Measurements from ENCODE around the gene ISOC2. TPM values are rescaled to one million over a fixed set of nuclear protein-coding genes. Genes with fewer than 3 reads are reported as not detected.

The ISOC2 gene
- total RNA-seq, 1 experiment from 2014 or later = 72.2 TPM

DNA sequence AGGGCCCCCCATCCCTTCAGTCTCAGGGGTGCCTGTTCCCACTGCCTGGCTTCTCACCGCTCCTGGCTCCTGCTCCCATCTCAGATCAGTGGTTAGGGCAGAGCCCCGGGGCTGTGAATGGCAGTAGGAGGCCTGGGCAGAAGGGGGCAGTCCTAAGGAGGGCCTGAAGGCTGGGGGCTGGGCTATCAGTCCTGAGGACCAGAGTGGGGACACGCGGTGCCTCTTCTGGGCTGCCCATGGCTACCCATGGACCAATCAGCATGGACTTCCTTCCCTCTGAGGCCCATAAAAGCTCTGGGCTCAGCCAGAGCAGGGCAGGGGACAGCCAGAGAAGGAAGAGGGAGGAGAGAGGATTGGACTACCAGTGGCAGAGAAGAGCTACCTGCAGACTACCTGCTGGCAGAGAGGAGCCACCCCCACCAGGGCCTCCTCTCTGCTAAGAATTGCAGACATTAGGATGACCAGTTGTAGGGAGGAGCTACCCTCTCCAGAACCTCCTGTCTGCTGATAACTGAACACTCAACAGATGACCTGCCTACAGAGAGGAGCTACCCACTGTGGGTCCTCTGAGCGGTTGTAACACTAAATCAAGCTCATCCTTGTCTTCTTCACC is 41.7 kb downstream of the ISOC2 start:
- no peak overlapping the region for H2AK5ac ChIP-seq (ENCODE audit: insufficient read length, low read length)
- no peak overlapping the region for H3T11ph ChIP-seq (ENCODE audit: low read length)
- H3K79me1 ChIP-seq (ENCODE audit: insufficient read depth, low read depth, low read length, poor library complexity, severe bottlenecking) = no peaks in the 10 kb centered on the region
- H3K4me3 Mint-ChIP-seq = no peak overlapping the region
- H3K23ac ChIP-seq (ENCODE audit: insufficient read length, low read depth, low read length) = no peak overlapping the region
- H3K27ac Mint-ChIP-seq = no peak overlapping the region
- H3K4me2 ChIP-seq (ENCODE audit: insufficient read depth, insufficient read length, low read length) = no peak overlapping the region
- H3K4me1 ChIP-seq (ENCODE audit: insufficient read depth, low read length) = peaks cover 3% of the 10 kb centered on the region
- H3K9me3 ChIP-seq (ENCODE audit: control insufficient read depth, low read depth, low read length) = no peaks in the 10 kb centered on the region
- H3K4ac ChIP-seq (ENCODE audit: low read depth, low read length) = no peak overlapping the region
- WGBS (ENCODE audit: extremely low coverage, insufficient read length, low lambda C conversion rate) = no CpG with 5 or more reads among the region's 5 CpGs
- no peaks in the 10 kb centered on the region for H3K36me3 Mint-ChIP-seq (ENCODE audit: insufficient read depth in 1 of 3, low read depth in 3 of 3)
- H4K8ac ChIP-seq (replicated peaks; ENCODE audit: insufficient read length, low read depth, low read length) = no peak overlapping the region
- no peak overlapping the region for H2BK5ac ChIP-seq (ENCODE audit: insufficient read length, low read length)
- H4K91ac ChIP-seq (ENCODE audit: insufficient read length, low read depth, low read length) = no peak overlapping the region
- H4K20me1 ChIP-seq (ENCODE audit: control insufficient read depth, insufficient read depth, insufficient read length) = no peaks in the 10 kb centered on the region
- H3K9me3 Mint-ChIP-seq = peaks cover 0 to 6% of the 10 kb centered on the region in 2 experiments; a peak in 1 of 5 replicates
- no peak overlapping the region for H2BK12ac ChIP-seq (ENCODE audit: insufficient read length, low read depth, low read length)
- H2BK20ac ChIP-seq (ENCODE audit: low read depth, low read length, poor library complexity, severe bottlenecking) = no peak overlapping the region
- H3K56ac ChIP-seq (ENCODE audit: insufficient read length, low read depth, low read length) = no peak overlapping the region
- TF ChIP-seq, protein P1, sequence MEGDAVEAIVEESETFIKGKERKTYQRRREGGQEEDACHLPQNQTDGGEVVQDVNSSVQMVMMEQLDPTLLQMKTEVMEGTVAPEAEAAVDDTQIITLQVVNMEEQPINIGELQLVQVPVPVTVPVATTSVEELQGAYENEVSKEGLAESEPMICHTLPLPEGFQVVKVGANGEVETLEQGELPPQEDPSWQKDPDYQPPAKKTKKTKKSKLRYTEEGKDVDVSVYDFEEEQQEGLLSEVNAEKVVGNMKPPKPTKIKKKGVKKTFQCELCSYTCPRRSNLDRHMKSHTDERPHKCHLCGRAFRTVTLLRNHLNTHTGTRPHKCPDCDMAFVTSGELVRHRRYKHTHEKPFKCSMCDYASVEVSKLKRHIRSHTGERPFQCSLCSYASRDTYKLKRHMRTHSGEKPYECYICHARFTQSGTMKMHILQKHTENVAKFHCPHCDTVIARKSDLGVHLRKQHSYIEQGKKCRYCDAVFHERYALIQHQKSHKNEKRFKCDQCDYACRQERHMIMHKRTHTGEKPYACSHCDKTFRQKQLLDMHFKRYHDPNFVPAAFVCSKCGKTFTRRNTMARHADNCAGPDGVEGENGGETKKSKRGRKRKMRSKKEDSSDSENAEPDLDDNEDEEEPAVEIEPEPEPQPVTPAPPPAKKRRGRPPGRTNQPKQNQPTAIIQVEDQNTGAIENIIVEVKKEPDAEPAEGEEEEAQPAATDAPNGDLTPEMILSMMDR (conservative IDR thresholded peaks at IDR 0.05) = no peak
- H3K27ac ChIP-seq (ENCODE audit: insufficient read length, low read depth, low read length) = no peak overlapping the region
- H2AFZ ChIP-seq (ENCODE audit: low read length) = no peak overlapping the region
- no peak overlapping the region for H2BK120ac ChIP-seq (ENCODE audit: low read depth, low read length, poor library complexity, severe bottlenecking)
- H3K4me1 Mint-ChIP-seq = peaks cover 2 to 10% of the 10 kb centered on the region in 2 experiments
- peaks cover 39% of the 10 kb centered on the region for H3K27me3 Mint-ChIP-seq (ENCODE audit: low read depth)
- H3K79me2 ChIP-seq (ENCODE audit: insufficient read depth, low read length) = no peaks in the 10 kb centered on the region
- H4K5ac ChIP-seq (ENCODE audit: insufficient read length, low read depth, low read length) = no peak overlapping the region
- no peak overlapping the region for H3K18ac ChIP-seq (ENCODE audit: insufficient read length, low read depth, low read length)
- H3K14ac ChIP-seq (ENCODE audit: insufficient read depth, low read length) = no peak overlapping the region
- H2BK15ac ChIP-seq (ENCODE audit: low read depth, low read length) = no peak overlapping the region
- H3K27me3 ChIP-seq (ENCODE audit: insufficient read depth, low read length) = no peaks in the 10 kb centered on the region
- H3K9ac ChIP-seq (ENCODE audit: extremely low read depth, insufficient read length, low read length) = no peak overlapping the region
- no peaks in the 10 kb centered on the region for H3K23me2 ChIP-seq (ENCODE audit: insufficient read length, low read depth, low read length, poor library complexity, severe bottlenecking)
- DNase-seq = no peak

Measured in H9 (cell line).